Stomach smooth muscle (tissue), 2 donors: Measurements from ENCODE around the gene SFSWAP.
"Not testable (repeated sequence)": the region's sequence is repeated elsewhere in the genome, so short reads cannot be mapped to it uniquely, and the experiment has no call there.

Experiments
- H3K27ac ChIP-seq: one replicate; pipeline ENCODE4 v1.7.0; 2013; ENCODE audit warnings: mild to moderate bottlenecking, low read length, inconsistent platforms
- H3K27me3 ChIP-seq, 2 donors: one replicate each; pipeline ENCODE4 v1.7.0; 2013; ENCODE audit warnings: low read length in 2 of 2; ENCODE audit not compliant: insufficient read depth in 2 of 2, control insufficient read depth in 1 of 2
- H3K36me3 ChIP-seq, 2 donors: one replicate each; pipeline ENCODE4 v1.7.0; 2013; ENCODE audit warnings: low read length in 2 of 2; ENCODE audit not compliant: control insufficient read depth in 2 of 2, insufficient read depth in 2 of 2
- H3K4me1 ChIP-seq: one replicate; pipeline ENCODE4 v1.7.0; 2013; ENCODE audit warnings: low read length; ENCODE audit not compliant: control insufficient read depth, insufficient read depth
- H3K4me3 ChIP-seq, 2 donors: one replicate each; pipeline ENCODE4 v1.7.0; 2013; ENCODE audit warnings: low read length in 2 of 2
- H3K9ac ChIP-seq, 2 donors: one replicate each; pipeline ENCODE4 v1.7.0; 2013; ENCODE audit warnings: low read length in 2 of 2, mild to moderate bottlenecking in 1 of 2
- H3K9me3 ChIP-seq, 2 donors: one replicate each; pipeline ENCODE4 v1.7.0; 2013; ENCODE audit warnings: low read length in 2 of 2; ENCODE audit not compliant: control insufficient read depth in 2 of 2
- donor health status: healthy.
- donor health status: Pancreatic carcinoma.

SFSWAP gene

DNA sequence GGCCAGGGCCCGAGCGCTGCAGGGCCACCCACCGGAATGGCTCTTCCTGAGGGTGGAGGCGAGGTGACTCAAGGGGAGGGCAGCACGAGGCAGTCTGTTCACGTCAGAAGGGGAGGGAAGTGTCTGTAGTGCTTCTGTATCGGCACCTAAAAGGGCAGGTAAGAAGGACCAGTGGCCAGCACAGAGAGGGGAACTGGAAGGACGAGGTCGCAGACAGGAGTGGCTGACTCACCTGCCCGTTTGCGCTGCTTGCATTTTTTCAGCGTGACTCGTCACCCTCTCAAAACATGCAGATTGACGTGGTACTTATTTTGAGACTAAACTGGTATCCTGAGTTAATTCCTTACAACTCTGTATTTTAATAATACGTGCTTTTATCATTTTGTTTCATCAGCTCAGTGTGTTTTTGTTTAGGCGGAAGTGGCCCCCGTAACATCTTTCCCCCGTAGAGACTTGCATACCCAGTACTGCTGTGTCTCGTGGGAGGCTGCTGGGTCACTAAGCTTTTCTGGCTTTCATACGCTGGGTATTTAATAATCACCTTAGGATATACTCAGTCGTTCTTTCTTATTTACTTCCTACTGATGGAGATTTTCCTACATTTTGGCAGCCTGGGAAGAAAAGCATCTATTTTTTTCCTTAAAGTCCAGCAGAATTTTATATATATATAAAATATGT is 26.4 kb downstream of the SFSWAP start:
- Histone ChIP-seq H3K9ac (no peak overlapping the region), H3K9me3 (no peaks in the 10 kb centered on the region), H3K27me3 (no peaks in the 10 kb centered on the region), H3K4me1 (no peaks in the 10 kb centered on the region), H3K27ac (no peak overlapping the region), H3K4me3 (no peak overlapping the region), H3K36me3 (peaks cover 51 to 63% of the 10 kb centered on the region in 2 donors)

DNA sequence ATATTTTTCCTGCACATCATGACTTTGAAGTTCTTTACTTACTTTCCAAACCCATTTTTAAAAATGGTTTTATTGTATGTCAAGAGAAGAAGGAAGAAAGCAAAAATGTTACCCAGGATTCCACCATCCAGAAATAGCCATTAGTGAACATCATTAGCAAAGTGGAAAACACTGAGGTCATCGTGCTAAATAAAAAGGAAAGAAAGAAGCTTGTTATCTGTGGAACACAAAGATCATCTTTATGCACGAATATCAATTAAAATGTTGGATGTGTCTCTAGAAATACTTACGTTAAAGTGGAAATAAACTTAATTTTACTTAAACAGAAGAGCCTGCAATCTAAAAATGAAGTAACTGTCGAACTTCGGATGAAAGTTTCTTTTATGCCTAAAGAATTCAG is 27.3 kb downstream of the SFSWAP start:
- Histone ChIP-seq H3K27ac (no peak overlapping the region), H3K4me1 (no peaks in the 10 kb centered on the region), H3K36me3 (peaks cover 46 to 63% of the 10 kb centered on the region in 2 donors)

DNA sequence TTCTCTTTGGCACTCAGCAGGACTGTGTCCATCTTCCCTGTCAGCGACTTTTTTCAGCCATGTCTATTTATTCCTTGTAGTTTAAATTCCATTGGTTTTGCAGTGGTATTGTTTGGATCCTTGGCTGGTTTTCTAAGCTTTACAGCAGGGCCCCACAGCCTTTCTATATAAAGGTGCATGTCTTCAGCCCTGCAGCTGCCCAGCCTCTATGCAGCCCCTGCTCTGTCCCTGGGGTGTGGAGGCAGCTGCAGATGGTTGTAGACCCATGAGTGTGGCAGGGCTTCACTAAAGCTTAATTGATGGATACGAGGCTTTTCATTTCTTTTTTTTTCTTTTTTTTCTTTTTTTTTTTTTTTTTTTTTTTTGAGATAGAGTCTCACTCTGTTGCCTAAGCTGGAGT is 29.7 kb downstream of the SFSWAP start:
- no peaks in the 10 kb centered on the region for H3K27me3 ChIP-seq
- H3K27ac ChIP-seq, result no peak overlapping the region
- no peaks in the 10 kb centered on the region for H3K4me1 ChIP-seq
- H3K36me3 ChIP-seq, result peaks cover 32 to 44% of the 10 kb centered on the region in 2 donors
- no peak overlapping the region for H3K9ac ChIP-seq
- no peak overlapping the region for H3K4me3 ChIP-seq
- no peaks in the 10 kb centered on the region for H3K9me3 ChIP-seq

More for the DNA sequence above, 27.3 kb downstream of the SFSWAP start:
- Histone ChIP-seq H3K27me3 (no peaks in the 10 kb centered on the region), H3K9me3 (no peaks in the 10 kb centered on the region), H3K9ac (no peak overlapping the region), H3K4me3 (no peak overlapping the region)

DNA sequence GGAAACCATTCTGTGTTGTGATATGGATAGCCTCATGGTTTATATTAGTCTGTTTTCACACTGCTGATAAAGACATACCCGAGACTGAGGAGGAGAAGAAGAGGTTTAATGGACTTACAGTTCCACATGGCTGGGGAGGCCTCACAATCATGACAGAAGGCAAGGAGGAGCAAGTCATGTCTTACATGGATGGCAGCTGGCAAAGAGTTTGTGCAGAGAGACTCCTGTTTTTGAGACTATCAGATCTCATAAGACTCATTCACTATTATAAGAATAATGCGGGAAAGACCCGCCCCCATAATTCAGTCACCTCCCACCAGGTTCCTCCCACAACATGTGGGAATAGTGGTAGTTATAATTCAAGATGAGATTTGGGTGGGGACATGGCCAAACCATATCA is 31.9 kb downstream of the SFSWAP start:
- H3K27me3 ChIP-seq, H3K4me3 ChIP-seq, H3K4me1 ChIP-seq, H3K9ac ChIP-seq, H3K9me3 ChIP-seq, H3K27ac ChIP-seq: not testable (repeated sequence)
- H3K36me3 ChIP-seq, result peaks cover 36 to 41% of the 10 kb centered on the region in 2 donors

DNA sequence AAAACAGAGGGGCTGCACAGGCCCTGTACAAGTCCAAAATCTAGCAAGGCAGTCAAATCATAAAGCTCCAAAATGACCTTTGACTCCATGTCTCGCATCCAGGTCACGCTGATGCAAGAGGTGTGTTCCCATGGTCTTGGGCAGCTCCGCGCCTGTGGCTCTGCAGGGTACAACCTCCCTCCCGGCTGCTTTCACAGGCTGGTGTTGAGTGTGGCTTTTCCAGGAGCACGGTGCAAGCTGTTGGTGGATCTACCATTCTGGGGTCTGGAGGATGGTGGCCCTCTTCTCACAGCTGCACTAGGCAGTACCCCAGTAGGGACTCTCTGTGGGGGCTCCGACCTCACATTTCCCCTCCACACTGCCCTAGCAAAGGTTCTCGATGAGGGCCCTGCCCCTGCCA is 32.5 kb downstream of the SFSWAP start:
- H3K27ac ChIP-seq, H3K4me3 ChIP-seq, H3K4me1 ChIP-seq, H3K27me3 ChIP-seq, H3K9ac ChIP-seq, H3K9me3 ChIP-seq: not testable (repeated sequence)
- H3K36me3 ChIP-seq, result peaks cover 38 to 42% of the 10 kb centered on the region in 2 donors

DNA sequence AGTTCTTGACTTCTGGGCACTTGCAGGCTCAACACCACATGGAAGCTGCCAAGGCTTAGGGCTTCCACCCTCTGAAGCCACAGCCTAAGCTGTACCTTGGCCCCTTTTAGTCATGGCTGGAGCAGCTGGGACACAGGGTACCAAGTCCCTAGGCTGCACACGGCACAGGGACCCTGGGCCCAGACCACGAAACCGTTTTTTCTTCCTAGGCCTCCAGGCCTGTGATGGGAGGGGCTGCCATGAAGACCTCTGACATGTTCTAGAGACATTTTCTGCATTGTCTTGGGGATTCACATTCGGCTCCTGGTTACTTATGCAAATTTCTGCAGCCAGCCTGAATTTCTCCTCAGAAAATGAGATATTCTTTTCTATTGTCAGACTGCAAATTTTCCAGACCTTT is 33.0 kb downstream of the SFSWAP start:
- H3K27me3 ChIP-seq, H3K9ac ChIP-seq, H3K4me1 ChIP-seq, H3K9me3 ChIP-seq, H3K27ac ChIP-seq, H3K4me3 ChIP-seq: not testable (repeated sequence)
- peaks cover 38 to 47% of the 10 kb centered on the region in 2 donors for H3K36me3 ChIP-seq

DNA sequence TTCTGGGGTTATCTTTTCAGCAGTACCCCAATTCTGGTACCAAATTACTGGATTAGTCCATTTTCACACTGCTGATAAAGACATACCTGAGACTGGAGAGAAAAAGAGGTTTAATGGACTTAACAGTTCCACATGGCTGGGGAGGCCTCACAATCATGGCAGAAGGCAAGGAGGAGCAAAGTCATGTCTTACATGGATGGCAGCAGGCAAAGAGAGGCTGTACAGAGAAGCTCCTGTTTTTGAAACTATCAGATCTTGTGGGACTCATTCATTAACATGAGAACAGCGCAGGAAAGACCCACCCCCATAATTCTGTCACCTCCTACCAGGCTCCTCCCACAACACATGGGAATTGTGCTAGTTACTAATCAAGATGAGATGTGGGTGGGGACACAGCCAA is 33.8 kb downstream of the SFSWAP start:
- not testable (repeated sequence) for H3K4me1 ChIP-seq, H3K9me3 ChIP-seq, H3K9ac ChIP-seq, H3K27me3 ChIP-seq, H3K27ac ChIP-seq, H3K4me3 ChIP-seq
- peaks cover 44 to 50% of the 10 kb centered on the region in 2 donors for H3K36me3 ChIP-seq

DNA sequence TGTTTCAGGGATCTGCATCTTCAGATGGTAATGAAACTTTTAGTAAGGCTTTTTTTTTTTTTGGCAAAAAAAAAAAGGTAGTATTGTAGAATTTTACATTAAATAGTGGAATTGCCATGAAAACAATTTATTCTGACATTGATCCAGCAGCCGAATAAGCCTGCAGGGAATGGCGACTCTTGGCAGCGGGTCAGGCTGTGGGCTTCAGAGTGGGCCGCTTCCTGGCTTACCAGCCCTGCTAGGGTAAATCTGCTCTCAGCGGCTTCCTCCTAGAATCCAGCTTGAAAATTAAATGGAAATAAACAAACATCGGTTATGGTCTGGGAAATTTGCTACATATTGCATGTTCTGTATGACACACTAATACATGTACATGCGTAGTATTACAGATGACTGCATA is 34.8 kb downstream of the SFSWAP start:
- no peak overlapping the region for H3K27ac ChIP-seq
- H3K27me3 ChIP-seq, result no peaks in the 10 kb centered on the region
- H3K9ac ChIP-seq, result no peak overlapping the region
- H3K4me1 ChIP-seq, result no peaks in the 10 kb centered on the region
- H3K9me3 ChIP-seq, result no peaks in the 10 kb centered on the region
- H3K36me3 ChIP-seq, result peaks cover 41 to 44% of the 10 kb centered on the region in 2 donors
- no peak overlapping the region for H3K4me3 ChIP-seq

DNA sequence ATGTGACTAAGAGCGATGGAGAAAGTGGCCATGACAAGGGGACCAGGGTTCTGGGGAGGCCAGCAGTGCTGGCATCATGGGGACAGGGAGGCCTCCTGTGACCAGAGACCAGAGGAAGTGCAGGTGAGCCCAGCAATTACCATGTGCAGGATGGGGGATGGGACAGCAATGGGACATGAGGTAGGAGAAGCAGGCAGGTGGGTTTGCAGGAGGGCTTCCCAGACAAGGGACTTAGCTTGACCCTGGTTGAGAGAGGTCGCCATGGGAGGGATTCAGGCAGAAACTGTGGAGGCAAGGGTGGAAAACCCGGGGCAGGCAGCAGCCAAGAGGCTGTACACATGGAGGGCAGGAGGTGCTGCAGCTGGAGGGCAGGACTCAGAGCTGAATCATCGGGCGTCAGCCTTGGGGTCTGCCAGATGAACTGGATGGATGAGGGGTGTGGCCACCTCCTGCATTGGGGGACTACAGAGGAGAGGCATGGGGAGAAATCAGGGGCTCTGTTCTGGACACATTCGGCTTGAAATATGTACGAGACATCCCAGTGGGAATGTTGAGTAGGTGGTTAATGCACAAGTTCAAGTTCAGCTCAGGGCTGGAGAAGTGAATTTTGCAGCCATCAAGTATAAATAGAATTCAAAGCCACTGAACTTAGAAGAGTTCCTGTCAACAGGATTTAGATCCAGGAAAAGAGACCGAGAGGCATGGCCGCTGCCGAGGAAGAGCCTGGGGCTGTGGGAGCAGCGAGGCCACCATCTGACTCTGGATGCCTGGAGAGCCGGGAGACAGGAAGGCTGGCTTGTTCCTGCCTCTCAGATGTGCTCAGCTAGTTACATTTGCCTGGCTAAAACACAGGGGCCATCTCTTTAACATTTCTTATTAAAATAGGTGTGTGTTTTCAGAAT is 36.6 kb downstream of the SFSWAP start:
- H3K4me3 ChIP-seq, result no peak overlapping the region
- no peaks in the 10 kb centered on the region for H3K9me3 ChIP-seq
- no peak overlapping the region for H3K27ac ChIP-seq
- H3K4me1 ChIP-seq, result no peaks in the 10 kb centered on the region
- H3K27me3 ChIP-seq, result no peaks in the 10 kb centered on the region
- H3K36me3 ChIP-seq, result peaks cover 33 to 42% of the 10 kb centered on the region in 2 donors
- H3K9ac ChIP-seq, result no peak overlapping the region

DNA sequence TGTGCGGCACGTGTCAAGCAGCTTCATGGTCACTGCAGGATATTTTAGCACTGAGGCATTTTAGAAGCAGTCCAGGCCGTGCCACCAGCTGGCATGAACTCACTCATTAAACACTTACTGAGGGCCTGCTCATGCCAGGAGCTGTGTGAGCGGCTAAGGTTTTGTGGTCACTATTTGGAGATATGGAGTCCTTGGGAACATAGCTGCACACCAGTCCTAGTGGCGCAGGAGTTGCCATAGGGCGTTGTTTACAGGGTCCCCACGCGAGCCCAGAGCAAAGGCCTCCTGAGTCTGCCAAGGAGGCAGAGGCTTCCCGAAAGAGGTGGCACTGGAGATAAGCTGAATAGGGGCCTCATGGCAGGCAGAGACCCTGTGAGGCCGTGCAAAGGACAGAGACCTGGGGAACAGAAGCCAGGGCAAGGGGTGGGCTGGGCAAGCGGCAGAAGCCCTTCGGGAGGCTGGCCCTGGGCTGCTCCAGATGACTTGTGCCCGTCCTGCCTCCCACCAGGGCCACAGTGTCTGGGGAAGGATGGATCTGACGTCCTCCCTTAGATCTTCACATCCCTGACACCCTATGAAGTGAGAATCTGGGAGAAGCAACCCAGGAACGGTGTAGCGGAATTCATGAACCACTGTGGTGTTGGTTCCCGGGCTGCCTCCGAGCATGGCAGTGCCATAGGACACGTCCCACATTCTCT is 38.9 kb downstream of the SFSWAP start:
- Histone ChIP-seq H3K36me3 (peaks cover 40 to 41% of the 10 kb centered on the region in 2 donors), H3K9ac (no peak overlapping the region), H3K27me3 (no peaks in the 10 kb centered on the region), H3K4me1 (no peaks in the 10 kb centered on the region), H3K27ac (no peak overlapping the region), H3K4me3 (no peak overlapping the region), H3K9me3 (no peaks in the 10 kb centered on the region)
